Measurements from ENCODE around the gene IQCN.

Gene IQCN

DNA sequence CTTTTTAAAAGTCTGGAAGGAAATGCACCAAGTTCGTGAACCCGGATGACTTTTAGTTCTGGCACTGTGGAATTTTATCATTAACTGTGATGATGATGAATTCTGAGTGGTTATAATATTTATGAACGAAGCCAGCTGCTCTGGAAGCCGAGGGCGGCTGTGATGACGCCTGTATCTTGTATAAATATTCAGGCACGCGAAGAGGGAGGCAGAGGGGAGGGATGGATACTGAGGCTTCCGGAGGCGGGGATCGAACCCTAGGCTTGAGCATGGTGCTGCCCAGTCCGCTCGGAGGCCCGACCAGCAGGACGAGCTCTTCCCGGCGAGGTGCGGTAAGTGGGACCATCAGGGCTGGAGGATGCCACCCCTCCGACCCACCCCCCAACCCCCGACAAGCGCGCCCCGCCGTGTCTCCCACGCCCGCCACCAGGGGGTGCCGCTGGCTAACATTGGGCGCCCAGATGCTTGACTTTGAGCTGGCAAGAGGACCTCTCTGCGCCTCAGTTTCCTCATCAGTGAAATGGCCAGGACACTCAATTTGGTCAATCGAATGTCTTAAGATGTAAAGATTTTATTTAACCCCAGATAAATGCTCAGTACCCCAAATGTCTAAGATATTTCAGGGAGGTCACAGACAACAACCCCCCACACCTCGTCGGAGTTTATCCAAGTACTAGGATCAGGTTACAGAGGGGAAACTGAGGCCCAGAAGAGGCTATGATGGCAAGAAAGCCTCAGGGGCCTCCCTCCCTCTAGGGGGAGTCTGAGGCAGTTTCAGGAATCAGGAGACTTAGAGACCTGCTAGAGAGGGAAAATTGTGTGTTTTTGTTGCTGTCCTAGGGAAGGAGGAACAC is 65.9 kb downstream of the IQCN start:
- DNase-seq, result no peak
